ENCODE data around the gene RAB31.
"Not testable (repeated sequence)": the region's sequence is repeated elsewhere in the genome, so short reads cannot be mapped to it uniquely, and the experiment has no call there.

RAB31 gene

GRCh38 chr18:9756271-9756932 lies 48.3 kb downstream of the RAB31 start:
- in situ Hi-C loops (cut with MboI; ENCODE audit: low sequenced_read_pairs): no loop called here

GRCh38 chr18:9756933-9757470 lies 48.9 kb downstream of the RAB31 start:
- in situ Hi-C loops (cut with MboI; ENCODE audit: low sequenced_read_pairs): no loop called here

GRCh38 chr18:9757827-9758621 lies 49.9 kb downstream of the RAB31 start:
- in situ Hi-C loops (cut with MboI; ENCODE audit: low sequenced_read_pairs): no loop called here

GRCh38 chr18:9758624-9759075 lies 50.5 kb downstream of the RAB31 start:
- in situ Hi-C loops (cut with MboI; ENCODE audit: low sequenced_read_pairs): no loop called here

- in situ Hi-C loops (cut with MboI; ENCODE audit: low sequenced_read_pairs): no loop called here
These were observed 52.5 kb downstream of the RAB31 start for GRCh38 chr18:9760641-9761040.

- in situ Hi-C loops (cut with MboI; ENCODE audit: low sequenced_read_pairs): no loop called here
These were observed 54.4 kb downstream of the RAB31 start for GRCh38 chr18:9762526-9762925.

- in situ Hi-C loops (cut with MboI; ENCODE audit: low sequenced_read_pairs): no loop called here
These were observed 55.1 kb downstream of the RAB31 start for GRCh38 chr18:9763157-9763556.

- in situ Hi-C loops (cut with MboI; ENCODE audit: low sequenced_read_pairs): no loop called here
These were observed 55.9 kb downstream of the RAB31 start for GRCh38 chr18:9764011-9764481.

- in situ Hi-C loops (cut with MboI; ENCODE audit: low sequenced_read_pairs): no loop called here
These were observed 57.4 kb downstream of the RAB31 start for GRCh38 chr18:9765501-9765900.

GRCh38 chr18:9766076-9766481 lies 58.0 kb downstream of the RAB31 start:
- in situ Hi-C loops (cut with MboI; ENCODE audit: low sequenced_read_pairs): no loop called here

- in situ Hi-C loops (cut with MboI; ENCODE audit: low sequenced_read_pairs): no loop called here
These were observed 58.6 kb downstream of the RAB31 start for GRCh38 chr18:9766740-9767139.

GRCh38 chr18:9768071-9768691 lies 60.1 kb downstream of the RAB31 start:
- in situ Hi-C loops (cut with MboI; ENCODE audit: low sequenced_read_pairs): not testable (repeated sequence)

- in situ Hi-C loops (cut with MboI; ENCODE audit: low sequenced_read_pairs): not testable (repeated sequence)
These were observed 62.0 kb downstream of the RAB31 start for GRCh38 chr18:9770111-9770510.

GRCh38 chr18:9771261-9771976 lies 63.3 kb downstream of the RAB31 start:
- in situ Hi-C loops (cut with MboI; ENCODE audit: low sequenced_read_pairs): no loop called here

- in situ Hi-C loops (cut with MboI; ENCODE audit: low sequenced_read_pairs): no loop called here
These were observed 64.0 kb downstream of the RAB31 start for GRCh38 chr18:9771977-9772660.

GRCh38 chr18:9772847-9773677 lies 65.0 kb downstream of the RAB31 start:
- in situ Hi-C loops (cut with MboI; ENCODE audit: low sequenced_read_pairs): no loop called here

GRCh38 chr18:9774150-9774549 lies 66.0 kb downstream of the RAB31 start:
- in situ Hi-C loops (cut with MboI; ENCODE audit: low sequenced_read_pairs): no loop called here

GRCh38 chr18:9775178-9775577 lies 67.1 kb downstream of the RAB31 start:
- in situ Hi-C loops (cut with MboI; ENCODE audit: low sequenced_read_pairs): no loop called here

GRCh38 chr18:9779630-9780029 lies 71.5 kb downstream of the RAB31 start:
- in situ Hi-C loops (cut with MboI; ENCODE audit: low sequenced_read_pairs): no loop called here
